ENCODE results near the gene DNAJC27.

DNAJC27 gene

DNA sequence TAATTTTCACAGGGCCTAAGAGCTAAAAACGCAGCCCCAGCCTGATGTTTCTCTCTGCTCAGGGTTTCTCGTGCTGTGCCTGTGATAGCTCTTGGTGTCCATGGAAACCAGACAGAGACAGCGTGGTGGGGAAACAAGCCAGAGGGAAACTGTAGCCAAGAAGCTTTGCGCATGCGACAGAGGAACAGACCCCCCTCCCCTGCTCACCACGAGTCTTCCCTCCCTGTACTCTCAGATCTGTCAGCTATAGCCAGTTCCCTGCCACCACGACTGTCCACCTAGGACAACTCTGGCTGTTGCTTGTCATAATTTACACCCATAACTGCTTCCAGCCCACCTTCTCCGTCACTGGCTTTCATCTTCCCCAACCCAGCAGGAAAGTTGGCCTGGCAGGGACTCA, 13.2 kb upstream of the DNAJC27 start:
- no peak for DNase-seq (ENCODE audit: low read depth)
- no peak for TF ChIP-seq CTCF (IDR thresholded peaks at IDR 0.05; ENCODE audit: control insufficient read depth, insufficient read depth, low read depth, low read length, missing control alignments)
- no peak overlapping the region for H3K4me3 ChIP-seq (ENCODE audit: control insufficient read depth, low read depth, low read length)

DNA sequence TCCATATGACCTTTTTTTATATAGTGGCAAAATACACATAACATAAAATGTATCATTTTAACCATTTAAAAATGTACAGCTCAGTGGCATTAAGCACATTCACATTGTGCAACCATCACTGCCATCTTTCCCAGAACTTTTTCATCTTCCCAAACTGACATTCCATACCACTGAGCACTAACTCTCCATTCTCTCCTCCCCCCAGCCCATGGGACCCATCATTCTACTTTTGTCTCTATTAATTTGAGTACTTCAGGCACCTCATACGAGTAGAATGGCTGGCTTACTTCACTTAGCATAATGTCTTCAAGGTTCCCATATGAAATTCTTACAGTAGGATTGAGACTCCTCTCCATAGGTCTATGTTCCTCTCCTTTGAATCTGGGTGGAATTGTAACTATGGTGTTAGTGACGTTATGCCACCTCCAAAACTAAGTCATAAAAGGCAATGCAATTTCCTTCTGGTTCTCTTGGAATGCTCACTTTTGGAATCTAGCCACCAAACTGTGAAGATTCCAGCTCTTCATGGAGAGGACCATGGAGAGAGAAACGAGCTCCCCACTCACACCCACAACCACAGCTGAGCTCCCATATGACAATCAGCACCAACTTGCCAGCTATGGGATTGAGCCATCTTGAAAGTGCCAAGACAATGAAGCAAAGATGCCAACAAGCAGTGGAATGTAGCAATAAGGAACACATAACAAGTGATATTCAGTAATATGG, 9.8 kb upstream of the DNAJC27 start:
- no peak overlapping the region for H3K4me3 ChIP-seq (ENCODE audit: control insufficient read depth, low read depth, low read length)
- no peak for TF ChIP-seq CTCF (IDR thresholded peaks at IDR 0.05; ENCODE audit: control insufficient read depth, insufficient read depth, low read depth, low read length, missing control alignments)
- DNase-seq (ENCODE audit: low read depth): no peak

DNA sequence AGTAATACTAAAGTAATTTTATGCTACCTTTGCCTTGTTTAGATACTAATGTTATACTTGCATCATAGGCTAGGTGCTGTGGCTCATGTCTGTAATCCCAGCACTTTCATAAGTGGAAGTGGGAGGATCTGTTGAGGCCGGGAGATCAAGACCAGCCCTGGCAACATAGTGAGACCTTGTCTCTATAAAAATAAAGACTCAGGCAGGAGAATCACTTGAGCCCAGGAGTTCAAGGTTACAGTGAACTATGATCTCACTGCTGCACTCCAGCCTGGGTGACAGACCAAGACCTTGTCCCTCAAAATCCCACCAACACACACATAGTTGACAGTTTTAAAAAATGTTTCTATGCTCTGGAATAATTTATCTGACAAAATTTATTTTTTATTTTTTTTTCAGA, 6.9 kb upstream of the DNAJC27 start:
- no peak for DNase-seq (ENCODE audit: low read depth)
- no peak overlapping the region for H3K4me3 ChIP-seq (ENCODE audit: control insufficient read depth, low read depth, low read length)
- TF ChIP-seq CTCF (IDR thresholded peaks at IDR 0.05; ENCODE audit: control insufficient read depth, insufficient read depth, low read depth, low read length, missing control alignments): no peak

DNA sequence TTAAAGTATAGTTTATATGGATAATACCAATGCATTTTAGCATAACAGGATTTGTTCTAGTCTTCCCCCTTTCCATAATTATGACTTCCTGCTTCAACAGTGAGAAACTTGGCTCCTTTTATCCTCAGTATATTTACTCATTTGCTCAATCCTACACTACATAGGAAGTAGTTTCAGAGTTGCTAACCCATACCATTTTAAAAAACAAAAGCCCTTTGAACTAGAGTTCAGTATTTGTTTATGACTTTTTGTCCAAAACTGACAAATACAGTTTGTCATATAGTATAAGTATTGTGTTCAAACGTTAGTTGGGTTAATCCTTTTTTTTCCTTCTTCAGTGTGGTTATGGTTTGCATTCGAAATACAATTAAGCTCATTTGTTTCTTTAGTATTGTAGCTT, 5.9 kb upstream of the DNAJC27 start:
- no peak for TF ChIP-seq CTCF (IDR thresholded peaks at IDR 0.05; ENCODE audit: control insufficient read depth, insufficient read depth, low read depth, low read length, missing control alignments)
- DNase-seq (ENCODE audit: low read depth): no peak
- no peak overlapping the region for H3K4me3 ChIP-seq (ENCODE audit: control insufficient read depth, low read depth, low read length)

DNA sequence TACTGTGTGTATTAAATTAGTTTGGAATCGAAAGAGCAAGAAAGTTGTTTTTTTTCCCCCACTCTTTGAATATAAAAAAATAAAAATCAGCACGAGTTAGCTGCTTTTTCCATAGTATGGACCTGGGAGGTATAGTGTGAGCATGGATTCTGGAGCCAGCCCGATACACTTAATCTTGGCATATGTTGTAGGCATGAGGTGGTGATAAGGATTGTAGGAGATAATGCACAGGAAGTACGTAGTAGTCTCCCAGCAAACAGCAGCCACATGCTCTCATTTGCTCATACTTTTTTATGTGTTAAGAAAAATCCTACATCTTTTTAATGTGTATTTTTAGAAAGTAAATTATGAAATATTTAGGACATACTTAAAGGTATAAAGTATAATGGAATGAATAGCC, 2.1 kb upstream of the DNAJC27 start:
- no peak for DNase-seq (ENCODE audit: low read depth)
- no peak overlapping the region for H3K4me3 ChIP-seq (ENCODE audit: control insufficient read depth, low read depth, low read length)
- no peak for TF ChIP-seq CTCF (IDR thresholded peaks at IDR 0.05; ENCODE audit: control insufficient read depth, insufficient read depth, low read depth, low read length, missing control alignments)

DNA sequence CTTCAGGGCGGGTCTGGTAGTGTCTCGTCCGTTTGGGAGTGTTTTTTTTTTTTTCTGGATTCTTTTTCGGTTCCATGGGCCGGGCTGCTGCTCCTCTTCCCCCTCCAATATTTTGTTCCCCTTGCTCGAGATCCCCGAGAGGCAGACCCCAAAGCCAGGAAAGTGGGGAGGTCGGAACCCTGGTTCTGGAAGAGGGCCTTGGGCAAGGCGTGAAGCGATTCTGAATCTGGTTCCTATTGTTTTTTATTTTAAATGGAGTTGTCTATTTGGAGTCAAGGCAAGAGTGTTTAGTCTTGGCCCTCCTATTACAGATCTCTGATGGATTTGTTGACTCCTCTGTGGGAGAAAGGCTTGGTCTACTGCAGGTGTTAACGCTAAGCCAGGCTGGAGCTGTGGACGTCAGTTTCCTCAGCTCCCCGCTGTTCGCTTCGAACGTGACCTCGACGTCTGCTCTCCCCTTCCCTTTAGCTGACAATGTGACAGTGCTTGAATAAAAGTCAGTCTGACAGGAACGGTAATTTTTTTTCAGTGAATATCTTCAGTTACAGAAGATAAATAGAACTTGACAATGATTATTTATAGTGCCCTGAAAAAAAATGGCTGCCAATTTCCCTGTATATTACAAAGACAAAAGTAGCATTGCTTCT, 683 bp upstream of the DNAJC27 start:
- peak overlapping the region; percentile 85 for H3K4me3 ChIP-seq (ENCODE audit: control insufficient read depth, low read depth, low read length)
- no peak for DNase-seq (ENCODE audit: low read depth)
- no peak for TF ChIP-seq CTCF (IDR thresholded peaks at IDR 0.05; ENCODE audit: control insufficient read depth, insufficient read depth, low read depth, low read length, missing control alignments)

Data from AG09309 (cell line).